ENCODE results near the gene RBM33.

DNA sequence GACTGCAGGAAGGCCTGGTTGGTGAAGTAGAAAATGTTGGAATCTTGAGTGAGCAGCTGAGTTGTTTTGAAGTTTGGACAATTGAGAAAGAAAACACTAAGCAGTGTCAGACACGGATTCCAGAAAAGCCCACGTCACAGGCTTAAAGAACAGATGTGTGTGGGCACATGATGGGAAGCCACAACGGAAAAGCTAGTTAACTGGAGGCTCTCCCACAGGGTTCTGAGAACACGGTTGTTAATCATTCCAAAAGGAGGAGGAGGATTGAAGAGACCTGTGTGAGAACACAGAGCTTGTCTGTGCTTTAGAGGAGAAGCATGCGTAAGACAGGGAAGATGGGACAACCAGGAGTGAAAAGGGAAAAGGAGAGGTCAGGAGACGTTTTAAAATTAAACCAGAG is 125.2 kb downstream of the RBM33 start:
- TF ChIP-seq POLR2A (IDR thresholded peaks at IDR 0.05; ENCODE audit: low read depth), result no peak
- TF ChIP-seq, protein P1, sequence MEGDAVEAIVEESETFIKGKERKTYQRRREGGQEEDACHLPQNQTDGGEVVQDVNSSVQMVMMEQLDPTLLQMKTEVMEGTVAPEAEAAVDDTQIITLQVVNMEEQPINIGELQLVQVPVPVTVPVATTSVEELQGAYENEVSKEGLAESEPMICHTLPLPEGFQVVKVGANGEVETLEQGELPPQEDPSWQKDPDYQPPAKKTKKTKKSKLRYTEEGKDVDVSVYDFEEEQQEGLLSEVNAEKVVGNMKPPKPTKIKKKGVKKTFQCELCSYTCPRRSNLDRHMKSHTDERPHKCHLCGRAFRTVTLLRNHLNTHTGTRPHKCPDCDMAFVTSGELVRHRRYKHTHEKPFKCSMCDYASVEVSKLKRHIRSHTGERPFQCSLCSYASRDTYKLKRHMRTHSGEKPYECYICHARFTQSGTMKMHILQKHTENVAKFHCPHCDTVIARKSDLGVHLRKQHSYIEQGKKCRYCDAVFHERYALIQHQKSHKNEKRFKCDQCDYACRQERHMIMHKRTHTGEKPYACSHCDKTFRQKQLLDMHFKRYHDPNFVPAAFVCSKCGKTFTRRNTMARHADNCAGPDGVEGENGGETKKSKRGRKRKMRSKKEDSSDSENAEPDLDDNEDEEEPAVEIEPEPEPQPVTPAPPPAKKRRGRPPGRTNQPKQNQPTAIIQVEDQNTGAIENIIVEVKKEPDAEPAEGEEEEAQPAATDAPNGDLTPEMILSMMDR (IDR thresholded peaks at IDR 0.05), result no peak

Measured in esophagus muscularis mucosa (tissue), 3 donors.